HCT116 (cell line): ENCODE measurements around the gene HIVEP2. TPM values are rescaled to one million over a fixed set of nuclear protein-coding genes. Genes with fewer than 3 reads are reported as not detected.

Source experiments
- ATAC-seq: fragments of 200-7000 bp; cut with Tn5 transposase; 2 replicates; pipeline ENCODE4 v1.9.1; 2020; ENCODE audit warnings: mild to moderate bottlenecking, moderate library complexity
- BruUV-seq: library from RNA; stranded (reverse); fragments of 400-500 nt; replicated peaks from 2 replicates; lab custom pipeline; 2021; lab: Mats Ljungman, UMichigan
- CTCF ChIA-PET: fragments of 300-600 bp; sonication (Branson Sonifier 250); formaldehyde crosslinking; loops from one replicate; lab custom pipeline; 2021; ENCODE audit warnings: antibody characterized with exemption; lab: Charles Lee
- POLR2A ChIA-PET: fragments of 300-600, 350-600 bp; sonication (Branson Sonifier 250); formaldehyde crosslinking; loops from one replicate; lab custom pipeline; 2021; ENCODE audit warnings: antibody characterized with exemption; lab: Charles Lee
- RAD21 ChIA-PET, 2 experiments: fragments of 300-600 bp; sonication (Branson Sonifier 250); formaldehyde crosslinking; loops; one replicate each; lab custom pipeline; 2023; ENCODE audit warnings: low total read pairs in 2 of 2; ENCODE audit not compliant: uncharacterized antibody in 2 of 2, unreplicated experiment in 2 of 2, low non-redundant PET in 1 of 2; lab: Charles Lee
- DNase-seq: peaks from one replicate; pipeline ENCODE4 v3.0.0-alpha.2; 2010; ENCODE audit warnings: low read depth, low spot score
- H2AFZ ChIP-seq: fragments of 200-600 bp; shearing (Covaris generic), sonication (generic); 2 replicates; pipeline ENCODE4 v1.6.1; 2017; ENCODE audit warnings: low read depth, mixed run types, mixed read lengths, antibody characterized with exemption, low read length; ENCODE audit not compliant: poor library complexity, severe bottlenecking
- H3K27ac ChIP-seq: 2 replicates; pipeline ENCODE4 v1.5.1; 2012; ENCODE audit warnings: low read depth, low read length
- H3K27me3 ChIP-seq: fragments of 200-600 bp; sonication (generic); 2 replicates; pipeline ENCODE4 v1.6.1; 2016; ENCODE audit warnings: mixed run types, low read length, mixed read lengths; ENCODE audit not compliant: insufficient read depth
- H3K36me3 ChIP-seq, 2 experiments: fragments of 200-500 bp in 1 of 2; fragments of 200-600 bp in 1 of 2; sonication (Bioruptor generic) in 1 of 2; sonication (generic) in 1 of 2; 2 replicates each; pipeline versions ENCODE4 v1.5.1 to v1.6.1; 2014 to 2016; ENCODE audit warnings: low read length in 2 of 2, inconsistent platforms in 1 of 2, mixed read lengths in 1 of 2, mixed run types in 1 of 2; ENCODE audit not compliant: insufficient read depth in 2 of 2, control insufficient read depth in 1 of 2
- H3K4me1 ChIP-seq, 2 experiments: fragments of 200-600 bp in 1 of 2; sonication (generic) in 1 of 2; 2 replicates each; pipeline versions ENCODE4 v1.5.1 to v1.6.1; 2012 to 2017; ENCODE audit warnings: low read length in 2 of 2, inconsistent platforms in 1 of 2, mild to moderate bottlenecking in 1 of 2, mixed read lengths in 1 of 2, mixed run types in 1 of 2, moderate library complexity in 1 of 2; ENCODE audit not compliant: insufficient read depth in 2 of 2, control insufficient read depth in 1 of 2
- H3K4me2 ChIP-seq: fragments of 200-600 bp; sonication (generic); 2 replicates; pipeline ENCODE4 v1.6.1; 2017; ENCODE audit warnings: mixed run types, low read length, mixed read lengths
- H3K4me3 ChIP-seq, 2 experiments: fragments of 200-600 bp in 1 of 2; sonication (generic) in 1 of 2; replicated peaks in 1 of 2; 2 replicates each; pipeline ENCODE4 v1.5.1; 2011 to 2016; ENCODE audit warnings: low read length in 2 of 2, control low read depth in 1 of 2, low read depth in 1 of 2, mild to moderate bottlenecking in 1 of 2, mixed read lengths in 1 of 2, mixed run types in 1 of 2
- H3K79me2 ChIP-seq: fragments of 200-600 bp; sonication (generic); 2 replicates; pipeline ENCODE4 v1.6.1; 2017; ENCODE audit warnings: mild to moderate bottlenecking, mixed run types, low read length, moderate library complexity, mixed read lengths; ENCODE audit not compliant: insufficient read depth
- H3K9ac ChIP-seq: fragments of 200-600 bp; sonication (generic); 2 replicates; pipeline ENCODE4 v1.6.1; 2016; ENCODE audit warnings: low read length, mixed read lengths
- H3K9me2 ChIP-seq: fragments of 200-600 bp; sonication (generic), shearing (Covaris generic); 2 replicates; pipeline ENCODE4 v1.6.1; 2017; ENCODE audit warnings: mixed run types, mild to moderate bottlenecking, moderate library complexity; ENCODE audit not compliant: insufficient read depth
- H3K9me3 ChIP-seq, 2 experiments: fragments of 200-500 bp in 1 of 2; fragments of 200-600 bp in 1 of 2; sonication (Bioruptor generic) in 1 of 2; sonication (generic) in 1 of 2; 2 replicates each; pipeline ENCODE4 v1.6.1; 2014 to 2017; ENCODE audit warnings: low read length in 2 of 2, mixed read lengths in 2 of 2, inconsistent platforms in 1 of 2, low read depth in 1 of 2, mild to moderate bottlenecking in 1 of 2, mixed run types in 1 of 2, moderate library complexity in 1 of 2; ENCODE audit not compliant: control insufficient read depth in 1 of 2, insufficient read depth in 1 of 2
- H4K20me1 ChIP-seq: fragments of 200-600 bp; sonication (generic), shearing (Covaris generic); 2 replicates; pipeline ENCODE4 v1.6.1; 2017; ENCODE audit warnings: mixed run types, mild to moderate bottlenecking, moderate library complexity; ENCODE audit not compliant: insufficient read depth
- CBX3 ChIP-seq: IDR thresholded peaks from 2 replicates; pipeline ENCODE4 v1.6.1; 2012; ENCODE audit warnings: low read depth
- CEBPB ChIP-seq: IDR thresholded peaks from 2 replicates; pipeline ENCODE4 v1.6.1; 2012; ENCODE audit warnings: low read depth
- CTCF ChIP-seq, 3 experiments: fragments of 200-600 bp in 1 of 3; sonication (generic) in 1 of 3; IDR thresholded peaks in 2 of 3; conservative IDR thresholded peaks in 1 of 3; 2 replicates each; pipeline ENCODE4 v1.5.1; 2012 to 2017; ENCODE audit warnings: low read depth in 2 of 3, low read length in 2 of 3, antibody characterized with exemption in 1 of 3, borderline replicate concordance in 1 of 3, control low read depth in 1 of 3, mild to moderate bottlenecking in 1 of 3, mixed read lengths in 1 of 3, mixed run types in 1 of 3, moderate library complexity in 1 of 3; ENCODE audit not compliant: insufficient read depth in 1 of 3
- EGR1 ChIP-seq: IDR thresholded peaks from 2 replicates; pipeline ENCODE4 v1.6.1; 2012; ENCODE audit warnings: low read depth
- ELF1 ChIP-seq: IDR thresholded peaks from 2 replicates; pipeline ENCODE4 v1.6.1; 2012; ENCODE audit warnings: low read depth, borderline replicate concordance
- EZH2phosphoT487 ChIP-seq: fragments of 200-600 bp; IDR thresholded peaks from 2 replicates; pipeline ENCODE4 v1.6.1; 2018; ENCODE audit warnings: antibody characterized with exemption, borderline replicate concordance
- FOSL1 ChIP-seq: IDR thresholded peaks from 2 replicates; pipeline ENCODE4 v1.6.1; 2012; ENCODE audit warnings: low read depth
- JUND ChIP-seq: IDR thresholded peaks from 2 replicates; pipeline ENCODE4 v1.6.1; 2012
- POLR2AphosphoS5 ChIP-seq: IDR thresholded peaks from 2 replicates; pipeline ENCODE4 v1.6.1; 2011; ENCODE audit warnings: mild to moderate bottlenecking, low read depth, low read length, moderate library complexity
- RAD21 ChIP-seq: IDR thresholded peaks from 2 replicates; pipeline ENCODE4 v1.6.1; 2012; ENCODE audit warnings: low read depth, mild to moderate bottlenecking
- SIN3A ChIP-seq: IDR thresholded peaks from 2 replicates; pipeline ENCODE4 v1.6.1; 2012; ENCODE audit warnings: low read depth
- SRF ChIP-seq: IDR thresholded peaks from 2 replicates; pipeline ENCODE4 v1.6.1; 2012; ENCODE audit warnings: low read depth
- TCF7L2 ChIP-seq: IDR thresholded peaks from 2 replicates; pipeline ENCODE4 v1.7.0; 2011; ENCODE audit warnings: borderline replicate concordance, inconsistent platforms; ENCODE audit not compliant: insufficient read depth, insufficient read length; ENCODE audit errors: extremely low read depth
- YY1 ChIP-seq: IDR thresholded peaks from 2 replicates; pipeline ENCODE4 v1.6.1; 2011; ENCODE audit warnings: low read length, low read depth, moderate library complexity, mild to moderate bottlenecking; ENCODE audit not compliant: insufficient replicate concordance; ENCODE audit errors: extremely low read depth
- ZFX ChIP-seq: fragments of 450-650 bp; IDR thresholded peaks from 2 replicates; pipeline ENCODE4 v1.6.1; 2017
- intact Hi-C: fragments of 100-400 bp; cut with micrococcal nuclease; formaldehyde crosslinking; loops from 2 replicates; pipeline ENCODE4 v1.10.0; 2022
- total RNA-seq: library from RNA; stranded (reverse); gene quantifications from one replicate; pipeline ENCODE4 v1.2.1, GENCODE V29; 2021; ENCODE audit not compliant: unreplicated experiment
- TF ChIP-seq, protein P1 (sequence below): IDR thresholded peaks from 2 replicates; pipeline ENCODE4 v1.6.1; 2012; ENCODE audit warnings: low read depth
- TF ChIP-seq, protein P2 (sequence below): IDR thresholded peaks from 2 replicates; pipeline ENCODE4 v1.6.1; 2011; ENCODE audit warnings: mild to moderate bottlenecking, low read length, moderate library complexity; ENCODE audit not compliant: insufficient replicate concordance; ENCODE audit errors: extremely low read depth

The HIVEP2 gene
- total RNA-seq, 1 experiment from 2014 or later: 8.1 TPM

DNA sequence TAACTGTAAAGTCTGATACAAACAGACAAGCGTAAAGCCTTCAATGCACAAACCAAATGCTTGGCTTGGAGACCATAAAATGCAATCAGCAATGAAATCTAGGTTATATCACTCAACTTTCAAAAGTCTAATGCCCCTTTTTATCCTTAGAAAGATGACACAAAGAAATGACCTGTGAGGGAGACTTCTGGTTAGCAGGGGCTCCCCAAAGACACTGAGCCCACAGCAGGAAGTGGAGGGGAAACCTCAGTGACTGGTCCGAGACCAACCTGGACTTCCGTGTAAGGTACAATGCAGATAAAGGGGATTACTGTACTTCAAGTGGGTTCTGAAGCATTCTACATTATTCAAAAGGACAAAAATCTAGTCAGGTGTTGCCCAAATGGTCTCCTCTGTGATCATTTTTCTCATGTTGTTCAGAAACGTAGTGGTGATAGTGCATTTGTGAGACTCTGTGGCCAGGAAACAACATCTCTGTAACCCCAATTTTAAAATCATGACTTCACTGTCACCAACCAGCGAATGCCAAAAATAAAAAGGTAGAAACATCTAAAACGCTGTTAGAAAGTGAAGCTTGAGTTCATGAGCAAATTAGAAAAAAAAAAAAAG is 88.2 kb downstream of the HIVEP2 start:
- no peaks in the 10 kb centered on the region for H3K27me3 ChIP-seq
- no peak overlapping the region for H3K9ac ChIP-seq
- ChIA-PET RAD21 (no interaction called here), CTCF (no interaction called here), POLR2A (no interaction called here)
- H3K79me2 ChIP-seq: no peaks in the 10 kb centered on the region
- no peak overlapping the region for H3K4me2 ChIP-seq
- TF ChIP-seq POLR2AphosphoS5 (no peak), CBX3 (no peak), EGR1 (no peak), CEBPB (no peak), TCF7L2 (no peak), RAD21 (no peak), JUND (no peak), YY1 (no peak), SRF (no peak), FOSL1 (no peak), SIN3A (no peak), EZH2phosphoT487 (no peak), ELF1 (no peak), CTCF (IDR thresholded peaks at IDR 0.05 in 2 of 3, conservative IDR thresholded peaks at IDR 0.05 in 1 of 3; ENCODE audit: borderline replicate concordance in 1 of 3, insufficient read depth in 1 of 3, low read depth in 2 of 3, low read length in 2 of 3) (no peak), ZFX (no peak)
- TF ChIP-seq, protein P1, sequence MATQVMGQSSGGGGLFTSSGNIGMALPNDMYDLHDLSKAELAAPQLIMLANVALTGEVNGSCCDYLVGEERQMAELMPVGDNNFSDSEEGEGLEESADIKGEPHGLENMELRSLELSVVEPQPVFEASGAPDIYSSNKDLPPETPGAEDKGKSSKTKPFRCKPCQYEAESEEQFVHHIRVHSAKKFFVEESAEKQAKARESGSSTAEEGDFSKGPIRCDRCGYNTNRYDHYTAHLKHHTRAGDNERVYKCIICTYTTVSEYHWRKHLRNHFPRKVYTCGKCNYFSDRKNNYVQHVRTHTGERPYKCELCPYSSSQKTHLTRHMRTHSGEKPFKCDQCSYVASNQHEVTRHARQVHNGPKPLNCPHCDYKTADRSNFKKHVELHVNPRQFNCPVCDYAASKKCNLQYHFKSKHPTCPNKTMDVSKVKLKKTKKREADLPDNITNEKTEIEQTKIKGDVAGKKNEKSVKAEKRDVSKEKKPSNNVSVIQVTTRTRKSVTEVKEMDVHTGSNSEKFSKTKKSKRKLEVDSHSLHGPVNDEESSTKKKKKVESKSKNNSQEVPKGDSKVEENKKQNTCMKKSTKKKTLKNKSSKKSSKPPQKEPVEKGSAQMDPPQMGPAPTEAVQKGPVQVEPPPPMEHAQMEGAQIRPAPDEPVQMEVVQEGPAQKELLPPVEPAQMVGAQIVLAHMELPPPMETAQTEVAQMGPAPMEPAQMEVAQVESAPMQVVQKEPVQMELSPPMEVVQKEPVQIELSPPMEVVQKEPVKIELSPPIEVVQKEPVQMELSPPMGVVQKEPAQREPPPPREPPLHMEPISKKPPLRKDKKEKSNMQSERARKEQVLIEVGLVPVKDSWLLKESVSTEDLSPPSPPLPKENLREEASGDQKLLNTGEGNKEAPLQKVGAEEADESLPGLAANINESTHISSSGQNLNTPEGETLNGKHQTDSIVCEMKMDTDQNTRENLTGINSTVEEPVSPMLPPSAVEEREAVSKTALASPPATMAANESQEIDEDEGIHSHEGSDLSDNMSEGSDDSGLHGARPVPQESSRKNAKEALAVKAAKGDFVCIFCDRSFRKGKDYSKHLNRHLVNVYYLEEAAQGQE: no peak
- TF ChIP-seq, protein P2, sequence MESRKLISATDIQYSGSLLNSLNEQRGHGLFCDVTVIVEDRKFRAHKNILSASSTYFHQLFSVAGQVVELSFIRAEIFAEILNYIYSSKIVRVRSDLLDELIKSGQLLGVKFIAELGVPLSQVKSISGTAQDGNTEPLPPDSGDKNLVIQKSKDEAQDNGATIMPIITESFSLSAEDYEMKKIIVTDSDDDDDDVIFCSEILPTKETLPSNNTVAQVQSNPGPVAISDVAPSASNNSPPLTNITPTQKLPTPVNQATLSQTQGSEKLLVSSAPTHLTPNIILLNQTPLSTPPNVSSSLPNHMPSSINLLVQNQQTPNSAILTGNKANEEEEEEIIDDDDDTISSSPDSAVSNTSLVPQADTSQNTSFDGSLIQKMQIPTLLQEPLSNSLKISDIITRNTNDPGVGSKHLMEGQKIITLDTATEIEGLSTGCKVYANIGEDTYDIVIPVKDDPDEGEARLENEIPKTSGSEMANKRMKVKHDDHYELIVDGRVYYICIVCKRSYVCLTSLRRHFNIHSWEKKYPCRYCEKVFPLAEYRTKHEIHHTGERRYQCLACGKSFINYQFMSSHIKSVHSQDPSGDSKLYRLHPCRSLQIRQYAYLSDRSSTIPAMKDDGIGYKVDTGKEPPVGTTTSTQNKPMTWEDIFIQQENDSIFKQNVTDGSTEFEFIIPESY: no peak
- no peak overlapping the region for H3K4me3 ChIP-seq
- H3K4me1 ChIP-seq: peaks cover 0 to 12% of the 10 kb centered on the region in 2 experiments; a peak in 1 of 4 replicates
- no peaks in the 10 kb centered on the region for H3K36me3 ChIP-seq
- no peaks in the 10 kb centered on the region for H3K9me3 ChIP-seq
- no TSS peak for BruUV-seq
- H3K27ac ChIP-seq: no peak overlapping the region
- no peaks in the 10 kb centered on the region for H3K9me2 ChIP-seq
- H4K20me1 ChIP-seq: no peaks in the 10 kb centered on the region
- no peak overlapping the region for H2AFZ ChIP-seq
- no peak for DNase-seq
- no peak for ATAC-seq
- intact Hi-C loops: no loop called here
